ENCODE results near the gene SH3BP5. TPM values are rescaled to one million over a fixed set of nuclear protein-coding genes. Genes with fewer than 3 reads are reported as not detected.
"Not testable (repeated sequence)": the region's sequence is repeated elsewhere in the genome, so short reads cannot be mapped to it uniquely, and the experiment has no call there.

The SH3BP5 gene
- total RNA-seq, 2 donors from 2014 or later: 47.2 to 82.4 TPM

- no peak for DNase-seq (ENCODE audit: low spot score)
- H3K27ac ChIP-seq: peak overlapping the region in 1 of 2 donors; percentile 56
- H3K9me3 ChIP-seq: no peaks in the 10 kb centered on the region
- no peaks in the 10 kb centered on the region for H3K36me3 ChIP-seq
- H3K27me3 ChIP-seq (replicated peaks; ENCODE audit: insufficient read depth): no peaks in the 10 kb centered on the region
- peak overlapping the region; percentile 21 for H3K4me3 ChIP-seq
- H3K4me1 ChIP-seq (ENCODE audit: control insufficient read depth in 1 of 2, low read depth in 2 of 2): peaks cover 30 to 51% of the 10 kb centered on the region in 2 donors
- TF ChIP-seq CTCF (IDR thresholded peaks at IDR 0.05): no peak
- ATAC-seq (ENCODE audit: insufficient number of reproducible peaks, low FRiP score, low read depth): no peak
These were observed 28.6 kb upstream of the SH3BP5 start for GRCh38 chr3:15360788-15361493.

- no peak for TF ChIP-seq CTCF (IDR thresholded peaks at IDR 0.05)
- Histone ChIP-seq H3K4me1 (ENCODE audit: control insufficient read depth in 1 of 2, low read depth in 2 of 2) (peaks cover 30 to 49% of the 10 kb centered on the region in 2 donors), H3K4me3 (no peak overlapping the region), H3K27me3 (replicated peaks; ENCODE audit: insufficient read depth) (no peaks in the 10 kb centered on the region), H3K9me3 (no peaks in the 10 kb centered on the region), H3K27ac (no peak overlapping the region), H3K36me3 (no peaks in the 10 kb centered on the region)
- ATAC-seq (ENCODE audit: insufficient number of reproducible peaks, low FRiP score, low read depth): no peak
- DNase-seq (ENCODE audit: low spot score): no peak
These were observed 27.5 kb upstream of the SH3BP5 start for GRCh38 chr3:15359677-15360397.

DNA sequence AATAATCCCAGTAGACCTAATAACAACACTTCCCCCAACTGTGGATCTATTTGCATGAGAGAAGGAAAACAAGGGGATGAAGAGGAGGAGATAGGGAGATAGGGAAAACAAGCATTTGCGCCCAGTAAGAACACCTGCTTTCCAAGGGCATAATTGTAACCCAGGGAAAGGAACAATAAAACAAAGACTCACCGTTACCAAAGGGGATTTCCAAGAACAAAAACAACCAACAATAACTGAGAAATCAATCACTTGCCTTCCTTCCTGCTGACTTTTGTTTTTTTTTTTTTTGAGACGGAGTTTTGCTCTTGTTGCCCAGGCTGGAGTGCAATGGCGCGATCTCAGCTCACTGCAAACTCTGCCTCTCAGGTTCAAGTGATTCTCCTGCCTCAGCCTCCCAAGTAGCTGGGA is 24.3 kb upstream of the SH3BP5 start:
- not testable (repeated sequence) for ATAC-seq (ENCODE audit: insufficient number of reproducible peaks, low FRiP score, low read depth); H3K27ac ChIP-seq; H3K4me3 ChIP-seq; DNase-seq (ENCODE audit: low spot score); H3K27me3 ChIP-seq (replicated peaks; ENCODE audit: insufficient read depth); H3K36me3 ChIP-seq; H3K9me3 ChIP-seq
- H3K4me1 ChIP-seq (ENCODE audit: control insufficient read depth in 1 of 2, low read depth in 2 of 2): peaks cover 13 to 19% of the 10 kb centered on the region in 2 donors

DNA sequence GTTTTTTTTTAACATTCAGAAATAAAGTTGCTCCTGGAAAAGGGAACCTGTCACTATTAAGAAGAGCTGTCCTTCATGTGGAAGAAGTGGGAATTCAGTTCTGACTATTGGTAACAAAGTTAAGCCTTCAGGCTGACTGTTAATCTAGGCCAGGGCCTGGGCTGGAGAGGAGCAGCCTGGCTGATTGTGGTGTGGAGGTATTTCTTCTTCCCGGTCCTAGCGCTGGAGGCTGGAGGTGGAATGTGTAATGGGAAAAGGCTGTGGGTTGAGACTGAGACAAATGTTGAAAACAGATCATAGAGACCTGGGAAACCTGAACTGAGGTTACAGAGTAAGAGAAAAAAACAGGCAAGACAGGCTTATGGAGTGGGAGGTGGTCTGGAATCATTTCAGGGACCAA is 23.8 kb upstream of the SH3BP5 start:
- no peaks in the 10 kb centered on the region for H3K36me3 ChIP-seq

DNA sequence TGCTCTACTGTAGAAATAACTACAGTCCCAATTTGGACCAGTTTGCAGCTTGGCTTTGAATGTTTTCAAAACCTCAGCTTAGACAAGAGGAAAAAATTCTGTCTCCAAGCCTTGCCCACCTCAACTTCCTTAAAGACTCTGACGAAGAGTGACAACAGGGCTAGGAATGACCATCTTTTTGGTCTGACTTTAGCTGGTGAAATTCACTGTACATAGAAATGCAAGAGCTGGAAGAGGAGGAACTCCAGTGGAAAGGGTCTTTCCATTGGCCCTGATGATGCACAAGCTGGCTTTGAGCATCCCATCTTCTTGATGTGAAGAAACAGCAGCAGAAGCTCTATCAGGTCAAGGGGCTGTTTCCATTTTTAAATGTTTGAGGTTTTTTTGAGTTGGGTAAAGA is 22.7 kb upstream of the SH3BP5 start:
- H3K36me3 ChIP-seq: no peaks in the 10 kb centered on the region
- no peak overlapping the region for H3K4me3 ChIP-seq
- H3K27me3 ChIP-seq (replicated peaks; ENCODE audit: insufficient read depth): no peaks in the 10 kb centered on the region
- no peak for ATAC-seq (ENCODE audit: insufficient number of reproducible peaks, low FRiP score, low read depth)
- no peak overlapping the region for H3K27ac ChIP-seq
- H3K4me1 ChIP-seq (ENCODE audit: control insufficient read depth in 1 of 2, low read depth in 2 of 2): peaks cover 0 to 3% of the 10 kb centered on the region in 2 donors
- H3K9me3 ChIP-seq: no peaks in the 10 kb centered on the region
- no peak for DNase-seq (ENCODE audit: low spot score)
- no peak for TF ChIP-seq CTCF (IDR thresholded peaks at IDR 0.05)

More for the DNA sequence above, 23.8 kb upstream of the SH3BP5 start:
- no peaks in the 10 kb centered on the region for H3K27me3 ChIP-seq (replicated peaks; ENCODE audit: insufficient read depth)
- no peak for DNase-seq (ENCODE audit: low spot score)
- no peak overlapping the region for H3K4me3 ChIP-seq
- no peaks in the 10 kb centered on the region for H3K9me3 ChIP-seq
- H3K27ac ChIP-seq: no peak overlapping the region
- no peak for TF ChIP-seq CTCF (IDR thresholded peaks at IDR 0.05)
- H3K4me1 ChIP-seq (ENCODE audit: control insufficient read depth in 1 of 2, low read depth in 2 of 2): peaks cover 10 to 14% of the 10 kb centered on the region in 2 donors
- no peak for ATAC-seq (ENCODE audit: insufficient number of reproducible peaks, low FRiP score, low read depth)
